Endothelial cell of umbilical vein (primary cell): ENCODE measurements around the gene GALNT14.

Source experiments
- CTCF ChIP-seq, 2 donors: IDR thresholded peaks; 1 replicate in 1 of 2; 2 replicates in 1 of 2; pipeline ENCODE4 v1.5.1; 2011; ENCODE audit warnings: low read length in 2 of 2, mild to moderate bottlenecking in 2 of 2, moderate library complexity in 2 of 2, control low read depth in 1 of 2, inconsistent platforms in 1 of 2, low read depth in 1 of 2; ENCODE audit not compliant: insufficient read depth in 1 of 2; ENCODE audit errors: extremely low read depth in 1 of 2
- EZH2 ChIP-seq: IDR thresholded peaks from 2 replicates; pipeline ENCODE4 v1.6.1; 2012; ENCODE audit warnings: borderline replicate concordance, low read depth, mild to moderate bottlenecking, moderate library complexity, low read length, inconsistent platforms; ENCODE audit not compliant: severe bottlenecking
- FOS ChIP-seq: IDR thresholded peaks from 2 replicates; pipeline ENCODE4 v1.6.1; 2011; ENCODE audit warnings: mild to moderate bottlenecking, low read length, moderate library complexity, borderline replicate concordance; ENCODE audit not compliant: insufficient read depth
- JUN ChIP-seq: IDR thresholded peaks from 2 replicates; pipeline ENCODE4 v1.6.1; 2011; ENCODE audit warnings: borderline replicate concordance, low read depth; ENCODE audit not compliant: insufficient read length, insufficient read depth
- MYC ChIP-seq: IDR thresholded peaks from one replicate; pipeline ENCODE4 v1.6.1; 2011; ENCODE audit warnings: mild to moderate bottlenecking, low read depth, low read length
- POLR2A ChIP-seq: IDR thresholded peaks from 2 replicates; pipeline ENCODE4 v1.6.1; 2012; ENCODE audit warnings: low read depth, mild to moderate bottlenecking, control low read depth, low read length
- TF ChIP-seq, protein P1 (sequence below): IDR thresholded peaks from 2 replicates; pipeline ENCODE4 v1.6.1; 2011; ENCODE audit not compliant: insufficient read depth, insufficient read length

DNA sequence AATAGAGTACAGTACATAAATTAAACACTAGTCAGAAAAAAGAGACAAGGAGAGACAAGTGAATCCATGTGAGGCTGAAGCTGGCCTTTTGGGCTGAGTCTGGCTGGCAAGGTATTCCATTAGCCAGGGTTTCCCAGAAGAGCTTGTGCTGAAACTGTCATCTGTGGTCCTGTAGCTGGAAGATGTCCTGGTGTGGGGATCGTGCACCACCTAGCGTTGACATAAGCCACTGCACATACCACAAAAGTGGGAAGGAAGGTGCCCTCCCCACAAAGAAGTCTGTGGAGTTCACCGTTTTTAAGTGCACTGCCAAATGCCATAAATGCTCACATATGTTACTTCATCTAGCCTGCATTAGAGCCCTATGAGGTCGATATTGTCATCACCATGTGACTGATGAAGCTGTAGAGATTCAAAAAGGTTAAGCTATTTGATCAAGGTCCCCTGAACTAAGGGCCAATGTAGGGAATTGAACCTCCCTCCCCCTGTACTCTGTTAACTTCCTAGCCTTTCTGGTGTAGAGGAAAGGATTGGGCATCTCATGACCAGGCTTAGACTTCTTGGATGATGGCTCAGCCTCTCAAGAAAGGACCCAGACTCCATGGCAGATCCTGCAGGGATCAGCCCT, 31.9 kb upstream of the GALNT14 start:
- peak; percentile 83 to 88 for TF ChIP-seq CTCF (IDR thresholded peaks at IDR 0.05; ENCODE audit: extremely low read depth in 1 of 2, insufficient read depth in 1 of 2, low read depth in 1 of 2, low read length in 2 of 2)
- no peak for TF ChIP-seq JUN
- TF ChIP-seq FOS = no peak
- TF ChIP-seq, protein P1, sequence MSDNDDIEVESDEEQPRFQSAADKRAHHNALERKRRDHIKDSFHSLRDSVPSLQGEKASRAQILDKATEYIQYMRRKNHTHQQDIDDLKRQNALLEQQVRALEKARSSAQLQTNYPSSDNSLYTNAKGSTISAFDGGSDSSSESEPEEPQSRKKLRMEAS = no peak
- no peak for TF ChIP-seq EZH2
- TF ChIP-seq POLR2A = no peak
- no peak for TF ChIP-seq MYC
